GM21576 (cell line): ENCODE results near the gene TSSC4.

Source experiments
- ATAC-seq: cut with Tn5 transposase; IDR thresholded peaks from one replicate; pipeline ENCODE4 v1.9.1; 2021; ENCODE audit warnings: mild to moderate bottlenecking, moderate library complexity; ENCODE audit not compliant: unreplicated experiment

Gene TSSC4

GRCh38 chr11:2446590-2447252, 46.2 kb downstream of the TSSC4 start:
- ATAC-seq = no peak

GRCh38 chr11:2447253-2447950, 46.9 kb downstream of the TSSC4 start:
- ATAC-seq = no peak

DNA sequence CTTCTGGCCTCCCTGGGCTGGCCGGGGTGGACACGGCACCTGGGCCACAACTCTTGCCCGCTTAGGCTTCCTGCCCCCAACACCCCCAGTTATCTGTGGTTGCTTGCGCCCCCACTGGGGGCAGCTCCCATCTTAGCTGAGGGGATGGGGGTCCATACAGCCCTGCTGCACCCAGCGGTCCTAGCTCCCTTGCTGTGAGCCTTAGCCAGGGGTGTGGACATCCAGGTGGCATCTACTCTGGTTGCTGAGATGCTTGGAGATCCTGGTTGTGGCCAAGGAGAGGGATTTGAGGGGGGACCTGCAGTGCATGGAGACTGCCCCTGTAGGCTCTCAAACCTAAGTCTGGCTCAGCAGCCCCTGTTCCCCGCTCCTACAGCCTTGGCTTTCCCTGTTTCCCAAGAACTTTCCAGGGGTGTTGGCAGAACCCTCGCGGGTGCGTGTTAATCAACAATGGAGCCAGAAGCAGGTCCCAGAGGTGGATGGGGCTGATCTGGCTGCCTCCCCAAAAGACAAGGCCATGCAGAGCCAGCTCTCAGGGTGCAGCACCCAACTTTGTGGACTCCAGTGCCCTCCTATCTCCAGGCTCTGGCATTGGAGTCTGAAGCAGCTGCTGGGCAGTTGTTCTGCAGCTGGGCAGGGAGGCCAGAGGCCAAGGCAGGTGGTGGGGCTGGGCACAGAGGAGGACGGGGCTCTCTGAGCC, 47.6 kb downstream of the TSSC4 start:
- ATAC-seq = no peak

DNA sequence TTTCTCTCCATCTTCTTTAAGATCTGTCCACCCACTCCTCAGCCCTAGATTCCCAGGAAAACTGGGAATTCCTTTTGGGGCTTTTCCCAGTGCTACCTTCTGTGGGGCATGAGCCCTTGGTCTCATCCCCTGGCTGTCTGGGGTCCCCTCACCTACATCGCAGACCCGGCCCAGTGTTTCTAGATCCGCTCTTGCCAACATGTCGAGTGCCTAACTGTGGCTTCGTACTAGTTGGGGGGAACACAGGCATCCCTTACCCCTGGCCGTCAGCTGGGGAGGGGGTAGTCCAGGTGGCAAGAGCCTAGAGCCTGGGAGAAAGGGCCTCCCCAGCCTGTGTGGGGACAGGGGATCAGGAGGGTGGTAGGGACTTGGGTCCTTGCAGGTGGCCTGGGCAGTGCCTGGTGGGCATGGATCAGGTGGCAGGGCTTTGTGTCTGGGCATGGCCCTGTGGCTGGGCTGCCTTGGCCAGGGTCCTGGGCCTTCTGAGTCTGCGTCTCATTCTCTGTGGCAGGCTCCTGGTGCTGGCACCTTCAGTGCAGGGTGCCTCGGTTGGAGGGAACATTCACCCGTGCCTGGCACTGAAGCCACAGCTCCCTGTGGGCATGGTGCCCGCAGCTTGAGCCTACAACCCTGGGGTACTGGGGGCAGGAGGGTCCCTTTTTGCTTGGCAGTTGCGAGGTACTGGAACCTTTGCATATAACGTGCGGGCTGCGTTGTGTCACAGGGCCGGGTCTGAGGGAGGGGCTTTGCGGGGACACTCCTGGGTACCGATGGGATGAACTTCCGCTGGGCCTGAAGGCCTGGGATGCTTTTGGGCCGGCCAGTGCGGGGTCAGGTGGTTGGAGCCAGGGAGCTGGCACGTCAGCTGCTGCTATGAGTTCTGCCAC, 48.4 kb downstream of the TSSC4 start:
- no peak for ATAC-seq

GRCh38 chr11:2449548-2450320, 49.2 kb downstream of the TSSC4 start:
- no peak for ATAC-seq

- ATAC-seq = no peak
Measured at GRCh38 chr11:2450321-2451041, 49.9 kb downstream of the TSSC4 start.

DNA sequence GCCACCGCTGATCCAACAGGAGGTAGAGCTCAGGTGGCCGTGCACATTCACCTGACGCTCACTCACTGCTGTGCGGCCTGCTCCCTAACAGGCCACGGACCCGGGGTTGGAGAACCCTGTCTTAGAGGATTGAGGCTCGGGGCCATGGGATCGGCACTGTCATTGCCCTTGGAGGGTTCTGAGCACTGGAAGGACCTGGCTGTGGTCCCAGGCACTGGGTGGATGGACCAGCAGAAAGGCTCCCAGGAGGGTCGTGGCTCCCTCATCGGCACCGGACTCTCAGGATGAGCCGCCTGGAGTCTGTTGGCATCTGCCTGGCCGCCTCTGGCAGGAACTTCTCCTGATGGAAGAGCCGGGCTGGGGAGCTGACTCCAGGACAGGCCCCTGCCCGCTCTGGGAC, 50.8 kb downstream of the TSSC4 start:
- no peak for ATAC-seq

DNA sequence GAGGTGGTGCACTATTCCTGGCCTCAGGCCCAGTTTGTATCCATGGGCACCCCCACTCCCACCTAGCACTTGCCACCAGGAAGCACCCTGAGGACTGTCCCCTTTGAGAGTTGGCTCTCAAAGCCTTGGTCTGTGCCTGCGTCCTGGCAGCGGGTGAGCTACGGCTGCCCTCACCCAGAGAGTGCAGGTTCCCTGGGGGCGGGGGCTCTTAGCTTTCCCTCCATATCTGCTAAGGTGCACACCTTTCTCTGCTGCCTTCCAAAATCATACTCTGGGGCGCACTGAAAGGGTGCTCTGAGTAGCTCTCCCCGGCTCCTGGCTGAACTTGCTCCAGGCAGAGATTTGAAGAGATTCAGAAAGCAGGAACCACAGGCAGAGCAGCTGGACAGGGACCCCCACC, 51.4 kb downstream of the TSSC4 start:
- ATAC-seq = no peak

GRCh38 chr11:2452321-2453012, 51.9 kb downstream of the TSSC4 start:
- ATAC-seq = no peak

DNA sequence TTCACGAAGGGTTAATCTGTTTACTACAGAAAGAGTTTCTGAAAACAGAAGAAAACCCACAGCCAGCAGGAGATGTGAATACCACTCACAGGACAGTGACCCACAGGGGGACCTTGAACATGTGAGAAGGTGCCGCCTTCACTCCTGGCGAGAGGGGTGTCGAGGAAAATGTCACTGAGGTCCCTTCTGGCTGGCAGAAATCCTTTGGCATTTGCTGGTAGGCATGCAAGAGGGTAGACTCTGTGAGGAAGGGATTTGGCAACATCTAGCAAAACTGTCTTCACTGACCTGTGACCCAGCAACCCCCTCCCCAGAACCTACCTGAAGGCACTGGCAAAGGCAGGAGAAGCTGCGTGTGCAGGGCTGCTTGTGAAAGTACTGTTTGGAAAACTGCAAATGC, 52.9 kb downstream of the TSSC4 start:
- ATAC-seq = no peak
